Neural cell (in vitro differentiated cells): ENCODE results near the gene HJURP. TPM values are rescaled to one million over a fixed set of nuclear protein-coding genes. Genes with fewer than 3 reads are reported as not detected.

Experiments
- H2AFZ ChIP-seq: fragments of 200-600, 300-800 bp; sonication (generic), shearing (Covaris generic); 2 replicates; pipeline ENCODE4 v1.6.0; 2014; ENCODE audit warnings: low read depth, mild to moderate bottlenecking, antibody characterized with exemption, low read length, moderate library complexity
- H3F3A ChIP-seq: fragments of 200-600 bp; shearing (Covaris generic); 2 replicates; pipeline ENCODE4 v1.6.1; 2016; ENCODE audit warnings: mild to moderate bottlenecking, moderate library complexity, mixed read lengths, antibody characterized with exemption, low read length; ENCODE audit not compliant: insufficient read depth, poor library complexity, severe bottlenecking
- H3K27ac ChIP-seq: fragments of 200-600, 300-800 bp; sonication (generic), shearing (Covaris generic); 2 replicates; pipeline ENCODE4 v1.5.1; 2014; ENCODE audit warnings: mild to moderate bottlenecking, low read length, moderate library complexity
- H3K27me3 ChIP-seq: fragments of 300-800, 200-600 bp; sonication (generic), shearing (Covaris generic); 2 replicates; pipeline ENCODE4 v1.6.0; 2014; ENCODE audit warnings: mild to moderate bottlenecking, low read depth, low read length, moderate library complexity; ENCODE audit not compliant: insufficient read depth
- H3K36me3 ChIP-seq: fragments of 300-800, 200-600 bp; sonication (generic), shearing (Covaris generic); 2 replicates; pipeline ENCODE4 v1.5.1; 2014; ENCODE audit warnings: mild to moderate bottlenecking, antibody characterized with exemption, low read length, moderate library complexity; ENCODE audit not compliant: insufficient read depth
- H3K4me2 ChIP-seq: fragments of 300-800, 200-600 bp; sonication (generic), shearing (Covaris generic); 2 replicates; pipeline ENCODE4 v1.6.0; 2014; ENCODE audit warnings: mild to moderate bottlenecking, low read length
- H3K4me3 ChIP-seq: fragments of 300-800, 200-600 bp; sonication (generic), shearing (Covaris generic); 2 replicates; pipeline ENCODE4 v1.5.1; 2014; ENCODE audit warnings: mild to moderate bottlenecking, low read length, moderate library complexity
- H3K79me2 ChIP-seq: fragments of 200-600 bp; shearing (Covaris generic); replicated peaks from 2 replicates; pipeline ENCODE4 v1.6.0; 2014; ENCODE audit warnings: mild to moderate bottlenecking, low read length, moderate library complexity; ENCODE audit not compliant: insufficient read depth
- H3K9ac ChIP-seq: fragments of 300-800, 200-600 bp; sonication (generic), shearing (Covaris generic); 2 replicates; pipeline ENCODE4 v1.6.1; 2016; ENCODE audit warnings: mild to moderate bottlenecking, low read length, mixed read lengths
- H3K9me2 ChIP-seq: fragments of 200-600 bp; shearing (Covaris generic); 2 replicates; pipeline ENCODE4 v1.6.1; 2016; ENCODE audit warnings: mild to moderate bottlenecking, low read length, mixed read lengths; ENCODE audit not compliant: insufficient read depth
- H3K9me3 ChIP-seq: fragments of 200-600, 300-800 bp; sonication (generic), shearing (Covaris generic); 2 replicates; pipeline ENCODE4 v1.6.1; 2016; ENCODE audit warnings: mild to moderate bottlenecking, mixed run types, low read length, moderate library complexity, mixed read lengths
- H4K20me1 ChIP-seq: fragments of 200-600 bp; shearing (Covaris generic); 2 replicates; pipeline ENCODE4 v1.6.1; 2016; ENCODE audit warnings: mild to moderate bottlenecking, mixed run types; ENCODE audit not compliant: insufficient read depth
- EP300 ChIP-seq: fragments of 450-650 bp; conservative IDR thresholded peaks from 2 replicates; pipeline ENCODE4 v1.6.1; 2014; ENCODE audit warnings: antibody characterized with exemption, mild to moderate bottlenecking, moderate library complexity; ENCODE audit not compliant: poor library complexity, severe bottlenecking
- EZH2 ChIP-seq: fragments of 200-600, 300-800 bp; shearing (Covaris generic), sonication (generic); IDR thresholded peaks from 2 replicates; pipeline ENCODE4 v1.6.1; 2014; ENCODE audit warnings: antibody characterized with exemption, low read length, borderline replicate concordance, mild to moderate bottlenecking; ENCODE audit not compliant: insufficient read depth, poor library complexity, severe bottlenecking
- MXI1 ChIP-seq: fragments of 450-650 bp; conservative IDR thresholded peaks from 2 replicates; pipeline ENCODE4 v1.6.1; 2014; ENCODE audit warnings: antibody characterized with exemption, mild to moderate bottlenecking; ENCODE audit not compliant: poor library complexity, severe bottlenecking
- POLR2AphosphoS5 ChIP-seq: IDR thresholded peaks from 2 replicates; pipeline ENCODE4 v1.6.1; 2012
- RAD21 ChIP-seq: fragments of 450-650 bp; conservative IDR thresholded peaks from 2 replicates; pipeline ENCODE4 v1.6.1; 2014; ENCODE audit warnings: antibody characterized with exemption, mild to moderate bottlenecking, moderate library complexity
- SMC3 ChIP-seq: fragments of 450-650 bp; conservative IDR thresholded peaks from 2 replicates; pipeline ENCODE4 v1.6.1; 2014; ENCODE audit warnings: antibody characterized with exemption, mild to moderate bottlenecking, moderate library complexity; ENCODE audit not compliant: poor library complexity
- TAF1 ChIP-seq: IDR thresholded peaks from 2 replicates; pipeline ENCODE4 v1.6.1; 2012; ENCODE audit warnings: low read depth
- polyA plus RNA-seq: library from polyadenylated mRNA; depleted of rRNA; stranded (reverse); fragments of >200 nt; gene quantifications from 2 replicates; pipeline ENCODE4 v1.2.3, GENCODE V29; 2014
- TF ChIP-seq, protein P1 (sequence below): fragments of 450-650 bp; IDR thresholded peaks from 2 replicates; pipeline ENCODE4 v1.5.1; 2014; ENCODE audit warnings: antibody characterized with exemption, mild to moderate bottlenecking, moderate library complexity; ENCODE audit not compliant: poor library complexity, severe bottlenecking

The HJURP gene
- polyA plus RNA-seq, 1 donor from 2014 or later, result 1.3 TPM

DNA sequence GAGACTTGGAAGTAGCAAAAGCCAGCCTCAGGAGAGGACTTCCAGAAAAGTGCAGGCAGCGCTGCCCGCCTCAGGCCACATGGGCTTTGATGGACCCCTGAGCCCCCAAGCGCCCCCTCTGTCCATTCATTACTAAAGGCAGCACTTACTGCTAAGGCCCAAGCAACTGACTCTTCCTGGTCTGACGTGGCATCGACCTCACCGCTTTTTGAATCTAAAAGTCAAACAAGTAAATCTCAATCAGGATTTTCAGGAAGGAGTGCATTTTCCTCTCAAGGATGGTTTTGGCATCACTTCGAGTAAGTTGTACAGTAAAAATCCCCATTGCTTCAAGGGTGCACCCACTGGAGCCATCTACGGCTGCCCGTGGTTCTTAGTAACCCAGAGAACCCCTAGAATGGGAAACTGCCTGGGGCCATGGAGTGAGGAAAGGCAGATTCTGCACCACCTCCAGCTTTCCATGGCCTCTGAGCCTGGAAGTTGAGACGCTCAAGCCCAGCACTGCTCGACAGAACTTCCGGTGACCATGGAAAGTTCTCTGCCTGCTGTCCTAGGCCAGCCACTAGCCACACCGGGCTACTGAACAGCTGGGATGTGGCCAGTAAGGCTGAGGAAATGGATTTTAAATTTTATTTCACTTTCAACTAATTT is 7.0 kb downstream of the HJURP start:
- Histone ChIP-seq H3K36me3 (no peaks in the 10 kb centered on the region), H4K20me1 (no peaks in the 10 kb centered on the region), H3K9ac (no peak overlapping the region)

DNA sequence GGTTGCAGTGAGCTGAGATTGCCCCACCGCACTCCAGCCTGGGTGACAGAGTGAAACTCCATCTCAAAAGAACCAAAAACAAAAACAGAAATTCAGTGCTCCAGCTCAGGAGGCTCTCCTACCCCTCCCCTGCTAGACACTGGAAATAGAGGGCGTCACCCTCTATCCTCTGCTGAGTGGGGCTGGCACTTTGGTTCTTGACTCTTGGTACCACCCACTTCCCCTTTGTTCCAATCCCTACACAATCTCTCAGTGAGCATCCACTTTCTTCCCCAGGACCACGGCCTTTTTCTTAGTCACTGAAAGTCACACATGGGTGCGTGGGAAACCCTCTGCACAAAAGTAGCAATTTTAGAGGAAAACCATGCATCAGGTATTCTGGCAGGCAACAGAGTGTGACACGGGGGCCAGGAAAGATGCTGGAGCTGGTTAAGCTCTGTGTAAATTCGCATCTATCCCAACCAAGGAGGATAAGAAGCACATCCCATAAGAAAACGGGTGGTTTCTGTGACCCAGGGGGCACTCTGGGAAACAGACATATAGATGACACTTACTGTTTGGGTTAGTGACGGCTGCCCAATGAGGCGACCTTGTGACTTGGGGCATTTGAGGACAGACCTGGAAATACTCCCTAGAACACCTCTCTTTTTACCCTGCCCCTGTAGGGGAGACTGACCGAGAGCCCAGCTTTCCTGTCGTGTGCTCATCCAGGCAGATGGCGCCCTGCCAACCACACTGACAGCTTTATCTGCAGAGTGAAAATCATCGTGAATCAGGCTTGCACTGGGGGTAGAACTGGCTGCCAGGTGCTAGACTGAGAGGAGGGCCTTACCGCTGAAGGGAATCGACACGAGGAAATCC is 7.7 kb downstream of the HJURP start:
- Histone ChIP-seq H3K79me2 (peaks cover 7% of the 10 kb centered on the region), H2AFZ (no peak overlapping the region), H3K9me2 (no peaks in the 10 kb centered on the region), H3K27ac (no peak overlapping the region), H3K9ac (no peak overlapping the region), H3K4me2 (no peak overlapping the region), H3K36me3 (no peaks in the 10 kb centered on the region), H3K27me3 (no peaks in the 10 kb centered on the region), H3K9me3 (no peaks in the 10 kb centered on the region), H3K4me3 (no peak overlapping the region), H4K20me1 (no peaks in the 10 kb centered on the region), H3F3A (no peaks in the 10 kb centered on the region)
- TF ChIP-seq EZH2 (no peak), EP300 (no peak)

More for the DNA sequence above, 7.0 kb downstream of the HJURP start:
- no peak overlapping the region for H2AFZ ChIP-seq
- H3F3A ChIP-seq, result no peaks in the 10 kb centered on the region
- H3K27me3 ChIP-seq, result no peaks in the 10 kb centered on the region
- H3K9me2 ChIP-seq, result no peaks in the 10 kb centered on the region
- no peak overlapping the region for H3K4me2 ChIP-seq
- peaks cover 14% of the 10 kb centered on the region for H3K79me2 ChIP-seq
- H3K9me3 ChIP-seq, result no peaks in the 10 kb centered on the region
- H3K4me3 ChIP-seq, result no peak overlapping the region
- TF ChIP-seq EZH2, result no peak
- no peak for TF ChIP-seq TAF1
- no peak for TF ChIP-seq RAD21
- TF ChIP-seq POLR2AphosphoS5, result no peak
- H3K27ac ChIP-seq, result no peak overlapping the region

DNA sequence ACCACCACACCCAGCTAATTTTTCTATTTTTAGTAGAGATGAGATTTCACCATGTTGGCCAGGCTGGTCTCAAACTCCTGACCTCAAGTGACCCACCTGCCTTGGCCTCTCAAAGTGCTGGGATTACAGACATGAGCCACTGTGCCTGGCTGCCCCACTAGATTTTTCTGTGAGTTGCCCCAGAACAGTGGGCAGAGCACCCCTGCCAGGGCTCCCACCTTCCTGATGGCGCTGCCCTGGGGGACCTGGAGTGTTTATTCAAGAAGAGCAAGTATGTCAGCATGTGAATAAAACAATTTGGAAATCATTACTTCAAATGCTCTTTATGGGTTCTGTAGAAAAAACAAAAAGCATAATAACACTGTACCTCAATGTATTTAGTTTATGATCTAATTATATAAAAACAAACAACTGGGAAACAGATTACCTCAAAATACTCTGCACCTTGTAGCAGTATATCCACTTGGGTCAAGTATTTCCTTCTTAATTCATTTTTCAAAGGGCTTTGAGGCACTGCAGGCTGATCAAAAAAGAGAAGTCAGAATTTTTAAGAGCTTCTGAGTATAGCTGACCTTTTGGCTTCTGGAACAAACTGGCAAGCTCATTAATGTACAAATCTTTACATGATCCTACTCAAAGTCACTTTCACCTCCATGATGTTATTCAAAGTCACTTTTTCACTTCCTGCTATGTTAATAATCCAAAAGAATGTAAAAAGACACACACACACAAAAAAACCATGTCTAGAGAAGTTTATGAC is 8.9 kb downstream of the HJURP start:
- Histone ChIP-seq H3F3A (no peaks in the 10 kb centered on the region), H3K9me3 (no peaks in the 10 kb centered on the region), H3K79me2 (no peaks in the 10 kb centered on the region), H3K36me3 (no peaks in the 10 kb centered on the region), H3K27ac (no peak overlapping the region), H3K9me2 (no peaks in the 10 kb centered on the region), H3K4me2 (no peak overlapping the region), H3K9ac (no peak overlapping the region), H3K4me3 (no peak overlapping the region), H4K20me1 (no peaks in the 10 kb centered on the region), H3K27me3 (no peaks in the 10 kb centered on the region), H2AFZ (no peak overlapping the region)
- TF ChIP-seq SMC3, result no peak
- no peak for TF ChIP-seq EZH2
- no peak for TF ChIP-seq EP300
- TF ChIP-seq RAD21, result no peak
- TF ChIP-seq POLR2AphosphoS5, result no peak
- TF ChIP-seq TAF1, result no peak
- no peak for TF ChIP-seq MXI1
- TF ChIP-seq, protein P1, sequence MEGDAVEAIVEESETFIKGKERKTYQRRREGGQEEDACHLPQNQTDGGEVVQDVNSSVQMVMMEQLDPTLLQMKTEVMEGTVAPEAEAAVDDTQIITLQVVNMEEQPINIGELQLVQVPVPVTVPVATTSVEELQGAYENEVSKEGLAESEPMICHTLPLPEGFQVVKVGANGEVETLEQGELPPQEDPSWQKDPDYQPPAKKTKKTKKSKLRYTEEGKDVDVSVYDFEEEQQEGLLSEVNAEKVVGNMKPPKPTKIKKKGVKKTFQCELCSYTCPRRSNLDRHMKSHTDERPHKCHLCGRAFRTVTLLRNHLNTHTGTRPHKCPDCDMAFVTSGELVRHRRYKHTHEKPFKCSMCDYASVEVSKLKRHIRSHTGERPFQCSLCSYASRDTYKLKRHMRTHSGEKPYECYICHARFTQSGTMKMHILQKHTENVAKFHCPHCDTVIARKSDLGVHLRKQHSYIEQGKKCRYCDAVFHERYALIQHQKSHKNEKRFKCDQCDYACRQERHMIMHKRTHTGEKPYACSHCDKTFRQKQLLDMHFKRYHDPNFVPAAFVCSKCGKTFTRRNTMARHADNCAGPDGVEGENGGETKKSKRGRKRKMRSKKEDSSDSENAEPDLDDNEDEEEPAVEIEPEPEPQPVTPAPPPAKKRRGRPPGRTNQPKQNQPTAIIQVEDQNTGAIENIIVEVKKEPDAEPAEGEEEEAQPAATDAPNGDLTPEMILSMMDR, result no peak
